SK-N-SH (cell line): ENCODE data around the gene SPTBN5. TPM values are rescaled to one million over a fixed set of nuclear protein-coding genes. Genes with fewer than 3 reads are reported as not detected.

Experiments
- CTCF ChIA-PET: fragments of 300-600, 350-600 bp; formaldehyde crosslinking; extraction: SDS; loops from one replicate; lab custom pipeline; 2021; lab: Yijun Ruan, JAX
- POLR2A ChIA-PET: fragments of 350-600 bp; sonication (Branson Sonifier 250); formaldehyde crosslinking; extraction: SDS; loops from one replicate; lab custom pipeline; 2020; ENCODE audit warnings: antibody characterized with exemption, inconsistent platforms; lab: Yijun Ruan, JAX
- DNase-seq: peaks from one replicate; pipeline ENCODE4 v3.0.0; 2012
- H2AFZ ChIP-seq: fragments of 200-600 bp; sonication (generic); 2 replicates; pipeline ENCODE4 v1.8.1; 2016; ENCODE audit warnings: antibody characterized with exemption, mild to moderate bottlenecking, low read depth
- H3F3A ChIP-seq: fragments of 200-600 bp; sonication (generic); replicated peaks from 2 replicates; pipeline ENCODE3; 2016; ENCODE audit warnings: antibody characterized with exemption, mild to moderate bottlenecking; ENCODE audit not compliant: insufficient read depth
- H3K27ac ChIP-seq, 2 experiments: fragments of 200-500 bp in 1 of 2; fragments of 200-600 bp in 1 of 2; sonication (Bioruptor generic) in 1 of 2; sonication (generic), shearing (Covaris generic) in 1 of 2; 2 replicates each; pipeline versions ENCODE4 v1.5.1 to v1.6.1; 2014 to 2016; ENCODE audit warnings: low read depth in 2 of 2, inconsistent platforms in 1 of 2, low read length in 1 of 2, mild to moderate bottlenecking in 1 of 2, mixed read lengths in 1 of 2
- H3K27me3 ChIP-seq: fragments of 200-600 bp; sonication (generic), shearing (Covaris generic); 2 replicates; pipeline ENCODE4 v1.6.1; 2016; ENCODE audit warnings: mixed run types; ENCODE audit not compliant: insufficient read depth
- H3K36me3 ChIP-seq, 2 experiments: fragments of 200-500 bp in 1 of 2; fragments of 200-600 bp in 1 of 2; sonication (Bioruptor generic) in 1 of 2; sonication (generic) in 1 of 2; replicated peaks in 1 of 2; 2 replicates each; pipeline versions ENCODE3 to v1.5.1; 2014 to 2016; ENCODE audit warnings: low read length in 1 of 2, mild to moderate bottlenecking in 1 of 2; ENCODE audit not compliant: insufficient read depth in 2 of 2, control insufficient read depth in 1 of 2
- H3K4me1 ChIP-seq, 2 experiments: fragments of 200-500 bp in 1 of 2; fragments of 200-600 bp in 1 of 2; sonication (Bioruptor generic) in 1 of 2; sonication (generic), shearing (Covaris generic) in 1 of 2; 2 replicates each; pipeline versions ENCODE4 v1.5.1 to v1.6.1; 2014 to 2016; ENCODE audit warnings: low read depth in 1 of 2, low read length in 1 of 2, mixed run types in 1 of 2; ENCODE audit not compliant: insufficient read depth in 2 of 2, control insufficient read depth in 1 of 2
- H3K4me2 ChIP-seq: fragments of 200-600 bp; sonication (generic), shearing (Covaris generic); 2 replicates; pipeline ENCODE4 v1.6.1; 2017; ENCODE audit warnings: mixed run types
- H3K4me3 ChIP-seq, 2 experiments: fragments of 200-500 bp in 1 of 2; fragments of 200-600 bp in 1 of 2; sonication (Bioruptor generic) in 1 of 2; sonication (generic), shearing (Covaris generic) in 1 of 2; 2 replicates each; pipeline versions ENCODE4 v1.5.1 to v1.8.1; 2014 to 2016; ENCODE audit warnings: low read depth in 2 of 2, inconsistent platforms in 1 of 2, low read length in 1 of 2, mild to moderate bottlenecking in 1 of 2, mixed read lengths in 1 of 2, moderate library complexity in 1 of 2
- H3K79me2 ChIP-seq: fragments of 200-600 bp; sonication (generic); 2 replicates; pipeline ENCODE4 v1.8.1; 2017; ENCODE audit warnings: mild to moderate bottlenecking; ENCODE audit not compliant: insufficient read depth
- H3K9ac ChIP-seq: fragments of 200-600 bp; sonication (generic); 2 replicates; pipeline ENCODE4 v1.6.1; 2017; ENCODE audit warnings: mixed run types
- H3K9me2 ChIP-seq: fragments of 200-600 bp; sonication (generic); 2 replicates; pipeline ENCODE4 v1.6.1; 2017; ENCODE audit warnings: mixed run types
- H3K9me3 ChIP-seq: fragments of 200-600 bp; sonication (generic); 2 replicates; pipeline ENCODE4 v1.6.1; 2017; ENCODE audit warnings: mixed run types, mild to moderate bottlenecking, moderate library complexity
- H4K20me1 ChIP-seq: fragments of 200-600 bp; sonication (generic); 2 replicates; pipeline ENCODE4 v1.6.1; 2017; ENCODE audit warnings: mild to moderate bottlenecking, mixed run types; ENCODE audit not compliant: insufficient read depth
- EZH2phosphoT487 ChIP-seq: fragments of 200-600 bp; sonication (generic); IDR thresholded peaks from 2 replicates; pipeline ENCODE4 v1.6.1; 2017; ENCODE audit warnings: low read depth, mixed run types, mild to moderate bottlenecking, antibody characterized with exemption, moderate library complexity, borderline replicate concordance
- FOSL2 ChIP-seq: IDR thresholded peaks from 2 replicates; pipeline ENCODE4 v1.4.0; 2012; ENCODE audit warnings: low read depth, mild to moderate bottlenecking, moderate library complexity, borderline replicate concordance
- GATA2 ChIP-seq: sonication (generic); formaldehyde crosslinking; IDR thresholded peaks from 2 replicates; pipeline ENCODE4 v1.5.0; 2020; ENCODE audit warnings: mild to moderate bottlenecking, missing genetic modification reagents
- IRF3 ChIP-seq: fragments of 150-350 bp; IDR thresholded peaks from 2 replicates; pipeline ENCODE4 v1.6.1; 2016; ENCODE audit warnings: mild to moderate bottlenecking, low read depth, low read length
- MEF2A ChIP-seq: IDR thresholded peaks from 2 replicates; pipeline ENCODE4 v1.4.0; 2012; ENCODE audit warnings: low read depth, borderline replicate concordance
- PBX3 ChIP-seq: IDR thresholded peaks from 2 replicates; pipeline ENCODE4; 2012
- RAD21 ChIP-seq: IDR thresholded peaks from 2 replicates; pipeline ENCODE4 v1.6.1; 2012; ENCODE audit warnings: mild to moderate bottlenecking, low read length
- RXRA ChIP-seq: IDR thresholded peaks from 2 replicates; pipeline ENCODE4 v1.4.0; 2012; ENCODE audit warnings: low read depth, mild to moderate bottlenecking, borderline replicate concordance
- TAF1 ChIP-seq: IDR thresholded peaks from 2 replicates; pipeline ENCODE4 v1.6.1; 2012; ENCODE audit warnings: low read depth, mild to moderate bottlenecking, low read length, moderate library complexity, borderline replicate concordance
- TCF12 ChIP-seq: IDR thresholded peaks from 2 replicates; pipeline ENCODE4 v1.4.0; 2012
- WGBS: methylation state at CpG from one replicate; pipeline ENCODE4 v1.1.6; 2017; ENCODE audit warnings: low lambda C conversion rate; 5-methylcytosine and 5-hydroxymethylcytosine counted together
- polyA plus RNA-seq, 3 experiments: library from polyadenylated mRNA; depleted of rRNA; stranded (reverse); fragments of >200 nt; gene quantifications; 2 replicates each; pipeline ENCODE4 v1.2.3, GENCODE V29; 2012
- TF ChIP-seq, protein P1 (sequence below): IDR thresholded peaks from 2 replicates; pipeline ENCODE4 v1.4.0; 2012; ENCODE audit warnings: low read depth, borderline replicate concordance

Gene SPTBN5
- polyA plus RNA-seq, 1 of the 3 experiments (the other 2 are of a cell fraction), result 0.23 TPM

DNA sequence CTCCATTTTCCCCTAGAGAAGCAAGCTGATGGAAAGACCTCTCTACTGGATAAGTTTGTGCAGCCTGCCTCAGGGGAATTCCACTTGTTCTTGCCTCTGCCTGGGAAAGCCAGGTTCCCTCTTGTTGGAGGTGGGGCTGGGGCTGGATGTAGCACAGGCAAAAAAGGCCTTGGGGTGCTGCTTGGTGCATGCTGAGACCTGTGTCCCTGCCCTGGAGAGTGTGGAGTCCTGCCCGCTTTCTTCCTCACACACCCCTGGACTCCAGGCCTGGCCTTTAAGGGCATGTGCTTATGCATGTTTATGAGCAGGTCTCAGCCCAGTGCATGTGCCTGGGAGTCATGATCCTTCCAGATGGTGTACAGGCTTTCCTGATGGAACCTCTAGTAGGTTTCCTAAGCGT is 89.5 kb downstream of the SPTBN5 start:
- no peak overlapping the region for H3K4me2 ChIP-seq
- H4K20me1 ChIP-seq, result no peaks in the 10 kb centered on the region
- no peaks in the 10 kb centered on the region for H3K27me3 ChIP-seq
- no peak overlapping the region for H3K9ac ChIP-seq
- 92% methylated on average over 2 of the region's 2 CpGs for WGBS
- H3K36me3 ChIP-seq, result peaks cover 0 to 15% of the 10 kb centered on the region in 2 experiments
- no peak for DNase-seq
- no peak for TF ChIP-seq RXRA
- POLR2A ChIA-PET, result no interaction called here
- H3K4me3 ChIP-seq, result no peak overlapping the region
- no peaks in the 10 kb centered on the region for H3K9me3 ChIP-seq
- CTCF ChIA-PET, result interaction anchor here (1.1 to 5.1 kb wide), 3 partner anchors 11 to 108 kb away, joined by 3 to 34 read pairs (median 4); partner anchors contain the start of gene MAPKBP1
- H3K4me1 ChIP-seq, result peaks cover under 1 to 28% of the 10 kb centered on the region in 2 experiments; a peak in 2 of 4 replicates
- no peak overlapping the region for H2AFZ ChIP-seq
- no peak overlapping the region for H3K27ac ChIP-seq
- H3F3A ChIP-seq, result peaks cover 11% of the 10 kb centered on the region
- H3K9me2 ChIP-seq, result no peaks in the 10 kb centered on the region
- no peaks in the 10 kb centered on the region; the same call in 1 of the 2 replicates for H3K79me2 ChIP-seq

- no peak overlapping the region for H3K4me2 ChIP-seq
- peak overlapping the region in 1 of 2 experiments; percentile 25; a peak in 2 of 4 replicates for H3K27ac ChIP-seq
- H3K4me1 ChIP-seq, result peaks cover 16 to 32% of the 10 kb centered on the region in 2 experiments; a peak in 3 of 4 replicates
- TF ChIP-seq TCF12, result peak; percentile 32
- no peak for TF ChIP-seq MEF2A
- no peak for TF ChIP-seq RAD21
- no peak for TF ChIP-seq PBX3
- TF ChIP-seq GATA2, result no peak
- TF ChIP-seq IRF3, result no peak
- TF ChIP-seq, protein P1, sequence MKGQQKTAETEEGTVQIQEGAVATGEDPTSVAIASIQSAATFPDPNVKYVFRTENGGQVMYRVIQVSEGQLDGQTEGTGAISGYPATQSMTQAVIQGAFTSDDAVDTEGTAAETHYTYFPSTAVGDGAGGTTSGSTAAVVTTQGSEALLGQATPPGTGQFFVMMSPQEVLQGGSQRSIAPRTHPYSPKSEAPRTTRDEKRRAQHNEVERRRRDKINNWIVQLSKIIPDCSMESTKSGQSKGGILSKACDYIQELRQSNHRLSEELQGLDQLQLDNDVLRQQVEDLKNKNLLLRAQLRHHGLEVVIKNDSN, result no peak
- TF ChIP-seq FOSL2, result peak; percentile 69; the same call in 1 of the 2 replicates
- TF ChIP-seq TAF1, result no peak
- no peak for TF ChIP-seq EZH2phosphoT487
- TF ChIP-seq, all 33 proteins: peak for 2
- Histone ChIP-seq H3K79me2 (peaks cover 8% of the 10 kb centered on the region), H3K27me3 (no peaks in the 10 kb centered on the region), H4K20me1 (no peaks in the 10 kb centered on the region), H2AFZ (no peak overlapping the region), H3K9me2 (no peaks in the 10 kb centered on the region), H3K9ac (no peak overlapping the region), H3F3A (peaks cover 11% of the 10 kb centered on the region), H3K36me3 (peaks cover 0 to 15% of the 10 kb centered on the region in 2 experiments), H3K4me3 (no peak overlapping the region), H3K9me3 (no peaks in the 10 kb centered on the region)
- CTCF ChIA-PET, result interaction anchor here (1.2 to 3.7 kb wide), 2 partner anchors 9 to 103 kb away, joined by 4 to 27 read pairs; no protein-coding TSS in a partner anchor
- WGBS, result 96% methylated on average over 3 of the region's 3 CpGs
- POLR2A ChIA-PET, result no interaction called here
- no peak for DNase-seq
Measured at GRCh38 chr15:41801850-41802455, 91.9 kb downstream of the SPTBN5 start.
